Fibroblast of lung (primary cell): ENCODE measurements around the gene ZNF273.

Source experiments
- CTCF ChIP-seq, 2 donors: IDR thresholded peaks in 1 of 2; conservative IDR thresholded peaks in 1 of 2; 1 replicate in 1 of 2; 2 replicates in 1 of 2; pipeline ENCODE4 v1.5.1; 2011 to 2012; ENCODE audit warnings: low read length in 2 of 2, control low read depth in 1 of 2, inconsistent platforms in 1 of 2, low read depth in 1 of 2, mild to moderate bottlenecking in 1 of 2
- EZH2 ChIP-seq: IDR thresholded peaks from 2 replicates; pipeline ENCODE4 v1.5.1; 2012; ENCODE audit warnings: low read length, control low read depth, mild to moderate bottlenecking; ENCODE audit errors: missing control alignments

- no peak for TF ChIP-seq CTCF (conservative IDR thresholded peaks at IDR 0.05 in 1 of 2, IDR thresholded peaks at IDR 0.05 in 1 of 2; ENCODE audit: low read depth in 1 of 2, low read length in 2 of 2)
- no peak for TF ChIP-seq EZH2
These were observed 13.3 kb upstream of the ZNF273 start for GRCh38 chr7:64889686-64890162.
